Stimulated activated CD8-positive, alpha-beta memory T cell treated with anti-CD3 and anti-CD28 coated beads, Interleukin-2, amount 100 ng/mL, for 1 hour (primary cell): ENCODE data around the gene CASP8AP2.
A peak's percentile ranks its signal among the peaks of the same experiment; 100 is the strongest.
"Not testable (repeated sequence)": the region's sequence is repeated elsewhere in the genome, so short reads cannot be mapped to it uniquely, and the experiment has no call there.

ENCODE experiments used
- DNase-seq, 2 donors: peaks; one replicate each; pipeline ENCODE4 v3.0.0-alpha.2; 2020; ENCODE audit warnings: low read depth in 2 of 2

Gene CASP8AP2

GRCh38 chr6:89829472-89830169 is at the start of gene CASP8AP2:
Gene CASP8AP2 (plus strand): TSS chr6:89829880.
- peak; percentile 82 to 92 for DNase-seq

- no peak for DNase-seq
These were observed 48.3 kb upstream of the CASP8AP2 start for GRCh38 chr6:89781070-89782034.

- DNase-seq, result no peak
These were observed 47.5 kb upstream of the CASP8AP2 start for GRCh38 chr6:89782222-89782621.

DNA sequence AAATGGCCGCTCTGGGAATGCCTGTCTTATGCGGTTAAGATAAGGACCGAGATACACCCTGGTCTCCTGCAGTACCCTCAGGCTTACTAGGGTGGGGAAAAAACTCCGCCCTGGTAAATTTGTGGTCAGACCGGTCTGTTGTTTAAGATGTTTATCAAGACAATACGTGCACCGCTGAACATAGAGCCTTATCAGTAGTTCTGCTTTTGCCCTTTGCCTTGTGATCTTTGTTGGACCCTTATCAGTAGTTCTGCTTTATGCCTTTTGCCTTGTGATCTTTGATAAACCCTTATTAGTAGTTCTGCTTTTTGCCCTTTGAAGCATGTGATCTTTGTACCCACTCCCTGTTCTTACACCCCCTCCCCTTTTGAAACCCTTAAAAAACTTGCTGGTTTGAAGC is 46.4 kb upstream of the CASP8AP2 start:
- not testable (repeated sequence) for DNase-seq

DNA sequence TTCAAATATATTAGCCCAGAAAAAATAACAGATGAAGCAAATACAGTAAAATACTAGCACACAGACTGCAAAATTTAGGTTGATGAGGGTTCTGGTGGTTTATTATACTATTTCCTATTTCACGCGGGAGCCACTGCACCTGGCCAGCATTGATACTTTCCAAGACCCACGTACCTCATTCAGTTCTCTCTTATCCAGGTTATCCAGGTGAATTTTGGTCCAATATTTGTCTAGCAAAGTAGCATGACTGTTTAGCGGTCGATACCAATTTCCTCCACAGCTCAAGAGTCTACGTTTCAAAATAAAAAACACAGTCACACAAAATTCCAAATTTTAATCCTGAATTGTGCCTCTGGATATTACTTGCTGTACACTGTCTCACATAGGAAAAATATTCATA is 44.8 kb upstream of the CASP8AP2 start:
- no peak for DNase-seq

- no peak for DNase-seq
These were observed 42.7 kb upstream of the CASP8AP2 start for GRCh38 chr6:89786970-89787369.

GRCh38 chr6:89787660-89788328 is 41.9 kb upstream of the CASP8AP2 start:
- no peak for DNase-seq

GRCh38 chr6:89789980-89790379 is 39.7 kb upstream of the CASP8AP2 start:
- DNase-seq, result no peak

DNA sequence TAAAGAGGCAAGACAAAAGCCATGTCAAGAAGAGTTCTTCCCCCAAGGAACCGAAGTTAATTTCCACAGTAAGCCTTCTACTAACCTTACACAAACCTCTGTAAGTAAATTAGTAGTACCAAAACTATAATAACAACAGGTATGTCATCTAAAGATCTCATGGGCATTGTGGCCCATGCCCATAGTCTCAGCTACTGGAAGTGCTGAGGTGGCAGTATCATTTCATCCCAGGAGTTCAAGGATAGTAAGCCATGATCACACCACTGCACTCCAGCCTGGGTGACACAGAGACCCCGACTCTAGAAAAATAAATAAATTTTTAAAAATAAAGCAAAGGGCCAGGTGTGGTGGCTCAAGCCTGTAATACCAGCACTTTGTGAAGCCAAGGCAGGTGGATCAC is 39.3 kb upstream of the CASP8AP2 start:
- no peak for DNase-seq

DNA sequence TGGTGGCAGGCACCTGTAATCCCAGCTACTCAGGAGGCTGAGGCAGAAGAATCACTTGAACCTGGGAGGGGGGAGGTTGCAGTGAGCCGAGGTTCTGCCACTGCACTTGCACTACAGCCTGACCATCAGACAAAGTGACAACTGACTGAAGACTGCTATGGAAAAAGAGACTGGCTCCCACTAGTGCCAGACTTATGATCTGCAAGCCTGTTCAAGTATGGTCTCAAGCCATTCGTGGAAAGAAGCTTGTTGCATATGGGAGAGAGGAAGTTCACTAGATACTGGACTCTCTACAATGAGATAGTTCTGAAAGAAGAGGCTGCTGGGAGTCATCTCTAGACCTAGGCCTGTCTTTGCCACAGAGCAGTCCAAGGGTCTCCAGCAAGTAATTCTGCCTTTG is 36.8 kb upstream of the CASP8AP2 start:
- no peak for DNase-seq

GRCh38 chr6:89793586-89793985 is 36.1 kb upstream of the CASP8AP2 start:
- no peak for DNase-seq

GRCh38 chr6:89794324-89794723 is 35.4 kb upstream of the CASP8AP2 start:
- no peak for DNase-seq

- DNase-seq, result no peak
These were observed 32.4 kb upstream of the CASP8AP2 start for GRCh38 chr6:89797317-89797716.

DNA sequence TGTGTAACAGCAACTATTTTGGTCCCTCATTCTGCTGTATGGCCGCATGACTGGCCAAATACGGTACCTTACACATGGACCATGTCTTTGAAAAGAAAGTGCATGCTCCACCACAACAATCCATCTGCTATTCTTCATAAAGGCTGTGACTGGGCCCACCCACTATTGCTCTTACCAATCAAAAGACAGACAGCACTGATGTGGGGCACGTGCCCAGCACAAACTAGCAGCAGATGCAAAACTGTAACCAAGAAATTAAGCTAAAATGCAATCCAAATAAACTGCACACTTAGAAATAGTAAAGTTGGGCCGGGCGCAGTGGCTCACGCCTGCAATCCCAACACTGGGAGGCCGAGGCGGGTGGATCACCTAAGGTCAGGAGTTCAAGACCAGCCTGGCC is 30.6 kb upstream of the CASP8AP2 start:
- no peak for DNase-seq

GRCh38 chr6:89799756-89800155 is 29.9 kb upstream of the CASP8AP2 start:
- DNase-seq, result no peak

DNA sequence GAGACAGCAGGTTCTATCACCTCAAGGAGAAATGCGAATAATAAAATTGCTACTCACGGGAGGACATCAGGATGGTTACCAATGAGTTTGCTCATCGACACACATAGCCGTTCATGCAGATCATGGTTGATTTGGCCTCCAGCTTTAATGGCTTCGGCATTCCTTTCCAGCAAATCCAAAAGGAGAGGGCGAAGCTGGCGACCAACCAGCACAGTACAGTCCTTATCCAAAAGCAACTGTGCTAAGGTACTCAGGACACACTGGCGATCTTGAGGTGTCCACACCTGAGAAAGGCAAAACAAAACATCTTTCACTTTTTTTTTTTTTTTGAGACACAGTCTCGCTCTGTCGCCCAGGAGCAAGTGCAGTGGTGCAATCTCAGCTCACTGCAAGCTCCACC is 26.4 kb upstream of the CASP8AP2 start:
- no peak for DNase-seq

GRCh38 chr6:89805814-89806371 is 23.8 kb upstream of the CASP8AP2 start:
- no peak for DNase-seq

DNA sequence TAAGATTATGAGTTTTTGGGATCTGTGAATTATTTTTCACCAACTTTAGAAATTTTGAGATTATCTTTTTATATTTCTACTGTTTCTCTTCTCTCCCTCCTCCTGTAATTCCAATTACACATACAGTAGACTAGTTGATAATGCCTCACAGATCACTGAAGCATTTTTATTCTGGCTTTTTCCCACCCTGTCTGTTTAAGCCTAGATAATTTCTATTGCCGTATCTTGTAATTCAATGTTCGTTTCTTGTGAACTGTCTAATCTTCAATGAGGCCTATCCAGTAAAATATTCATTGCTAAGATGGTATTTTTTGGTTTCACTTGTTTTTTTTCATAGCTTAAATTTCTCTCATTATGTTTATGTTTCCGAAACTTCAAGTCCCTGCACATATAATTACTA is 22.1 kb upstream of the CASP8AP2 start:
- DNase-seq, result no peak

- not testable (repeated sequence) for DNase-seq
These were observed 16.3 kb upstream of the CASP8AP2 start for GRCh38 chr6:89813422-89813821.

DNA sequence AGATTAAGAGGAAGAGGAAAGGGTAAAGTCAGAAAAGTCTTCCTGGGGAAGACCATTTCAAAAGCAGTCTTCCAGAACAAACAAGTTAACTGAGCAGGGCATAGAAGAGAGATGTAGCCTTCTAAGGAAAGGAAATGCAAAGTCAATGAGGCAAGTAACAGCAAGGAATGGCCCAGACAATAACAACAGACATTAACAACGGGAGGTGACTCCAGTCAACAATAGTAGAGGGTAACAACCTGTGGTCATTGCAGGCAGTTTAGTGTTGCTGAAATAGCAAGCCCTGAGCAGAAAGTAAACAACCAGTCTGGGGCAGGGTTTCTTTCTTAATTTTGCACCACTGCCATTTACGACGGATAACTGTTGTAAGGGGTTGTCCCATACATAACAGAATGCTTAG is 12.2 kb upstream of the CASP8AP2 start:
- DNase-seq, result no peak

DNA sequence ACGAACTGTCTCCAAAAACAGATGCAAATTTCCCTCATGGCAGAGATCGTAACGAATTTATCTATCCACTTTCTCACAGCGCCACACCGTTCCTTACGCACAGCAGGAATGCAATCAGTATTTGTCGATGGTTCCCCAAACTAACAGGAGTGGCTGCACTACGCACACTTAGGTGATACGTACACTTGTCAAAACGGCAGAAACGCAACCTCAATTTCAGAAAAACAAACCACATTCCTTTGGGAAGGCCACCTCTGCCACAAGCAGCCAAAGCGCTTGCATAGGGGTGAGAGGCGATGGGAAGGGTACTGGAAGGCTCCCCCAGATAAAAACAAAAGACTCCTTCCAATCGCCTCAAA is 10.7 kb upstream of the CASP8AP2 start:
- DNase-seq, result no peak
